Gastroesophageal sphincter (tissue), 4 donors: ENCODE results near the gene HBG1. TPM values are rescaled to one million over a fixed set of nuclear protein-coding genes. Genes with fewer than 3 reads are reported as not detected.

ENCODE experiments used
- ATAC-seq: fragments of 150-250 bp; one replicate; pipeline ENCODE4 v1.9.1; 2016; ENCODE audit warnings: mild to moderate bottlenecking, moderate library complexity
- H3K27ac ChIP-seq, 4 donors: fragments of 200-600 bp; sonication (generic) in 3 of 4; 1 replicate in 3 of 4; 2 replicates in 1 of 4; pipeline ENCODE4 v1.5.1; 2016 to 2019
- H3K27me3 ChIP-seq: fragments of 200-600 bp; sonication (generic); one replicate; pipeline ENCODE4 v1.5.1; 2019
- H3K36me3 ChIP-seq, 2 donors: fragments of 200-600 bp; sonication (generic); one replicate each; pipeline ENCODE4 v1.5.1; 2019; ENCODE audit warnings: control low read depth in 1 of 2
- H3K4me1 ChIP-seq, 3 donors: fragments of 200-600 bp; sonication (generic); 1 replicate in 2 of 3; 2 replicates in 1 of 3; pipeline ENCODE4 v1.5.1; 2016 to 2019; ENCODE audit warnings: control low read depth in 2 of 3
- H3K4me3 ChIP-seq, 2 donors: fragments of 200-600 bp; sonication (generic); one replicate each; pipeline ENCODE4 v1.5.1; 2019; ENCODE audit warnings: mild to moderate bottlenecking in 1 of 2, moderate library complexity in 1 of 2
- H3K9me3 ChIP-seq, 3 donors: fragments of 200-600 bp; sonication (generic); one replicate each; pipeline ENCODE4 v1.5.1; 2017 to 2019; ENCODE audit warnings: control low read depth in 2 of 3
- CTCF ChIP-seq, 4 experiments: fragments of 200-600 bp in 2 of 4; fragments of 450-650 bp in 2 of 4; sonication (generic) in 1 of 4; IDR thresholded peaks; one replicate each; pipeline ENCODE4 v1.5.1; 2017 to 2019; ENCODE audit warnings: antibody characterized with exemption in 4 of 4, mild to moderate bottlenecking in 2 of 4, moderate library complexity in 2 of 4
- EP300 ChIP-seq: sonication (generic); formaldehyde crosslinking; IDR thresholded peaks from one replicate; pipeline ENCODE4 v1.6.1; 2017; ENCODE audit warnings: antibody characterized with exemption, mild to moderate bottlenecking
- POLR2A ChIP-seq, 2 donors: fragments of 450-650 bp; IDR thresholded peaks; one replicate each; pipeline ENCODE4 v1.6.1; 2017; ENCODE audit warnings: antibody characterized with exemption in 2 of 2, mild to moderate bottlenecking in 2 of 2, moderate library complexity in 1 of 2
- POLR2AphosphoS5 ChIP-seq: sonication (generic); formaldehyde crosslinking; IDR thresholded peaks from one replicate; pipeline ENCODE4 v1.6.1; 2017; ENCODE audit warnings: antibody characterized with exemption
- WGBS, 2 donors: methylation state at CpG; one replicate each; pipeline ENCODE4 v1.1.5; 2018; ENCODE audit warnings: low coverage in 1 of 2; 5-methylcytosine and 5-hydroxymethylcytosine counted together
- total RNA-seq, 4 donors: library from RNA; depleted of rRNA; stranded (reverse); fragments of >200 nt; gene quantifications; one replicate each; pipeline ENCODE4 v1.1.0, GENCODE V29; 2016

Gene HBG1
- total RNA-seq, 4 donors from 2014 or later, result not detected

GRCh38 chr11:5223686-5224085 lies 26.0 kb downstream of the HBG1 start:
- no peak overlapping the region for H3K27ac ChIP-seq
- no peaks in the 10 kb centered on the region for H3K36me3 ChIP-seq
- H3K4me1 ChIP-seq, result no peaks in the 10 kb centered on the region
- no peak for ATAC-seq
- no peaks in the 10 kb centered on the region for H3K27me3 ChIP-seq
- H3K9me3 ChIP-seq, result peaks cover 0 to 6% (median 0%) of the 10 kb centered on the region in 3 donors
- H3K4me3 ChIP-seq, result no peak overlapping the region
- 78 to 89% methylated on average over 1 of the region's 1 CpG for WGBS, 2 donors
- TF ChIP-seq EP300, result no peak
- no peak for TF ChIP-seq POLR2AphosphoS5
- TF ChIP-seq CTCF (IDR thresholded peaks at IDR 0.05), result no peak
- no peak for TF ChIP-seq POLR2A (IDR thresholded peaks at IDR 0.05)

- Histone ChIP-seq H3K36me3 (no peaks in the 10 kb centered on the region), H3K27ac (no peak overlapping the region), H3K4me1 (no peaks in the 10 kb centered on the region), H3K4me3 (no peak overlapping the region), H3K9me3 (peaks cover 0 to 6% (median 0%) of the 10 kb centered on the region in 3 donors), H3K27me3 (no peaks in the 10 kb centered on the region)
- WGBS, 2 donors, result 51 to 100% methylated on average over 2 to 4 of the region's 6 CpGs
- ATAC-seq, result no peak
- TF ChIP-seq EP300, result no peak
Measured at GRCh38 chr11:5223146-5223545, 26.5 kb downstream of the HBG1 start.

DNA sequence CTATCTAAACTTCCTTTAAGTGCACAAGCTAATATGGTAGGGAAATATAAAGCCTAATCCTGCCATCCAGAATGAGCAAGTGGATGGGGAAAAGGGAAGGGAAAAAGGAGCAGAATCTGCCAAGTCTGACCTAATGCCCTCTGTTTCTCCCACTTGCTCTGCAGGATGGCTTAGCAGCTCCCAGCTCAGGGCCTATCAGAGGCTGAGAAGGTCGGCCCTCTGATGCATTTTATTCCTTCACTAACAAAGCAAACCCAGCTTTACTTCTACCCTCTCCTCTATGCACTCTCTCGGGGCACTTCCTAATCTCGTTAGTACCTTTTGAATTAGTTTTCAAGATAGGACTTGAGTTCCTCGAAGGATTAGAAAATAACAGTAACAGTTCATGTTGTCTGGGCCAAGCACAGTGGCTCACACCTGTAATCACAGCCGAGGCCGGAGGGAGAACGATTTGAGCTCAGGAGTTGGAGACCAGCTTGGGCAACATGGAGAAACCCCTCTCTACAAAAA lies 39.2 kb downstream of the HBG1 start:
- no peak for ATAC-seq
- no peak overlapping the region for H3K4me3 ChIP-seq
- no peaks in the 10 kb centered on the region for H3K36me3 ChIP-seq
- H3K9me3 ChIP-seq, result no peaks in the 10 kb centered on the region
- H3K27ac ChIP-seq, result no peak overlapping the region
- no peak for TF ChIP-seq POLR2AphosphoS5
- no peak for TF ChIP-seq EP300
- no peak for TF ChIP-seq CTCF (IDR thresholded peaks at IDR 0.05)
- no peak for TF ChIP-seq POLR2A (IDR thresholded peaks at IDR 0.05)
- H3K27me3 ChIP-seq, result no peaks in the 10 kb centered on the region
- 54 to 62% methylated on average over 3 to 7 of the region's 7 CpGs for WGBS, 2 donors
- no peaks in the 10 kb centered on the region for H3K4me1 ChIP-seq

DNA sequence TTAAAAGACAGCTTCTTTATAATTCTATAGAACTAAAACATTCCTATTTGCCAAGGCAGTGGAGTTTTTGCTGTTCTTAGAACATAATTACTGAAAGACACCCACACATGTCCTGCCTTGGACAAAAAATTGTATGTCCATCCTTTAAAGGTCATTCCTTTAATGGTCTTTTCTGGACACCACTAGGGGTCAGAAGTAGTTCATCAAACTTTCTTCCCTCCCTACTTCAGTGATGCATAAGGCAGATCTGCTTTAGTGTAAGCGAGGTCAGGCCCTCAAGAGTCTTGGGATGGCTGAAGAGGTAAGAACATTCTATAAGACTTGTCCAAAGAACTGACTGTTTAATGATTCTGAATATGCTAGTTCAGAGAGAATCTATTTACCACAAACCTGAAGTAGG lies 44.9 kb downstream of the HBG1 start:
- no peak overlapping the region for H3K4me3 ChIP-seq
- H3K27ac ChIP-seq, result no peak overlapping the region
- no peaks in the 10 kb centered on the region for H3K27me3 ChIP-seq
- TF ChIP-seq POLR2A (IDR thresholded peaks at IDR 0.05) (no peak), CTCF (IDR thresholded peaks at IDR 0.05) (peak in 2 of 4 experiments; percentile 28 to 30), POLR2AphosphoS5 (no peak), EP300 (no peak)
- WGBS, 2 donors, result 11 to 13% methylated on average over 1 of the region's 1 CpG
- H3K9me3 ChIP-seq, result no peaks in the 10 kb centered on the region
- no peaks in the 10 kb centered on the region for H3K36me3 ChIP-seq
- H3K4me1 ChIP-seq, result no peaks in the 10 kb centered on the region
- no peak for ATAC-seq

- WGBS, 2 donors, result 83 to 100% methylated on average over 1 of the region's 2 CpGs
- H3K9me3 ChIP-seq, result no peaks in the 10 kb centered on the region
- ATAC-seq, result no peak
- H3K27ac ChIP-seq, result no peak overlapping the region
- no peaks in the 10 kb centered on the region for H3K4me1 ChIP-seq
- H3K27me3 ChIP-seq, result no peaks in the 10 kb centered on the region
- TF ChIP-seq EP300 (no peak), POLR2AphosphoS5 (no peak), CTCF (IDR thresholded peaks at IDR 0.05) (no peak), POLR2A (IDR thresholded peaks at IDR 0.05) (no peak)
- H3K4me3 ChIP-seq, result no peak overlapping the region
- no peaks in the 10 kb centered on the region for H3K36me3 ChIP-seq
Measured at GRCh38 chr11:5203366-5203765, 46.3 kb downstream of the HBG1 start.
